GM12892 (cell line): ENCODE measurements around the gene PER2.

Experiments used
- POLR2A ChIP-seq: IDR thresholded peaks from 2 replicates; pipeline ENCODE4 v1.6.1; 2011; ENCODE audit warnings: low read depth, low read length, control low read depth
- TAF1 ChIP-seq: IDR thresholded peaks from 2 replicates; pipeline ENCODE4 v1.6.1; 2011; ENCODE audit warnings: low read depth, mild to moderate bottlenecking, control low read depth, low read length, borderline replicate concordance

DNA sequence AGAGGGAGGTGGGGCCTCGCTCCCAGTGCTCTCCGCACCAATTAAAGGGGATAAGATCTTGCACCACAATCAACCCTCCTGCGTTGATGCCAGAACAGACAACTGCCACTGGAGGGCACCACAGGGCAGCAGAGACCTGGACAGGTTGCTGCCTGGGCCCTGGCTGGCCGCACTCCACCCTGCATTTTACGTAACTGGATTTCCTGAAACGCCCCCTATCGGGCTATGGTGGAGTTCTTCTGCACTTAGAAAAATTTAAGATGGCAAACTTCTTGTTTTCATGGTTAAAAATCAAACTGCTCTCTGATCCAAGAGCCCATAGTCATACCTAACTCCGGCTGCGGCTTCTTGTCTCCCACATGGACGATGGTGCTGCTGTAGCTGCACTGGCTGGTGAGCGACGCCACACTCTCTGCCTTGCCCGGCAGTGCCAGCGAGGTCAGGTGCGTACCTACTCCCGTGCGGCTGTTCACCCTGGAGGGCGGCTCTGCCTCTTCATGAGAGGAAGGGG lies 31.8 kb downstream of the PER2 start:
- no peak for TF ChIP-seq TAF1
- TF ChIP-seq POLR2A: no peak
